Inferior parietal cortex (tissue), 1 donor: ENCODE measurements around the gene SLC24A4.

Experiments used
- DNase-seq: peaks from one replicate; pipeline ENCODE4 v3.0.0-alpha.2; 2016; ENCODE audit errors: extremely low spot score

Gene SLC24A4

DNA sequence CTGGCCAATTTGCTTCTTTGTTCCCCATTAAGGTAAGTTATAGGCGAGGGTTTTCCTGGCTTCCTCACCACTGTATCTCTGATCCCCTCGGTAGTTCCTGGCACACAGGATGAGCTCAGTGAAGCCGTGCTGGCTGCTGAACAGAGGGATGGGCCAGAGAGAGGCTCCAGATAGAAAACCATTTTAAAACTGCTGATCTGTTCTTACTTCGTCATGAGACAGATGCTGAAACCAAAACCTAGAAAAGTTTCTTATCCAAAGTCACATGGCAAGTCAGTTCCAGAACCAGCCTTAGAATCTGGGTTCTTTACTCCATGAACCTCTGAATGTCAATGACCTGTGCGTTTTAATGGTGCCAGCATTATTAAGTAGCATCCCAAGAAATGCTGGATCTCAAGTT, 114.3 kb downstream of the SLC24A4 start:
- no peak for DNase-seq

DNA sequence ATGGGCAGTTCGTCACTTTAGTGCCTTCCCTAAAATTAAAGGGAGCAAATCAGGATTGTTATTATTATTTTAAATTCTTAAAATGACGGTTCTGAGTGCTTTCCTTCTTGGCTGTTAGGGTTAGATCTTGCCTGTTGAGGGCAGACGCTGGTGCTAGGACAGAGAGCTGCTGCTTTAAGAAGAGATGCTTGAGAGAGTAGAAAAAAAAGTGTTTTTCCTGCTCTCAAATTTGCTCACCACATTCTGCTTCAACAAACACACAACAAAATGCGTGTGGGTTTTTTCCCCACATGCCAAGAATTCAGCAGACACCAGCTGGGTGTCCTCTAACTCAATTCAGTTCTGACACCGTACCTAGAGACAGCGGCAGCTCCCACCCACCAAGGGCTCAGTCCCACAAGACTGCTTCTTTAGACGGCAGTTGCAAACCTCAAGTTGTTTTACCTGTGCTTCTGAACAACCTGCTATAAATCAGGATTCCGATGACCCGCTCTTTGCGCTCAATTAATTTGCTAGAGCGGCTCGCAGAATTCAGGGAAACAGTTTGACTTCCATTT, 114.8 kb downstream of the SLC24A4 start:
- DNase-seq: no peak

DNA sequence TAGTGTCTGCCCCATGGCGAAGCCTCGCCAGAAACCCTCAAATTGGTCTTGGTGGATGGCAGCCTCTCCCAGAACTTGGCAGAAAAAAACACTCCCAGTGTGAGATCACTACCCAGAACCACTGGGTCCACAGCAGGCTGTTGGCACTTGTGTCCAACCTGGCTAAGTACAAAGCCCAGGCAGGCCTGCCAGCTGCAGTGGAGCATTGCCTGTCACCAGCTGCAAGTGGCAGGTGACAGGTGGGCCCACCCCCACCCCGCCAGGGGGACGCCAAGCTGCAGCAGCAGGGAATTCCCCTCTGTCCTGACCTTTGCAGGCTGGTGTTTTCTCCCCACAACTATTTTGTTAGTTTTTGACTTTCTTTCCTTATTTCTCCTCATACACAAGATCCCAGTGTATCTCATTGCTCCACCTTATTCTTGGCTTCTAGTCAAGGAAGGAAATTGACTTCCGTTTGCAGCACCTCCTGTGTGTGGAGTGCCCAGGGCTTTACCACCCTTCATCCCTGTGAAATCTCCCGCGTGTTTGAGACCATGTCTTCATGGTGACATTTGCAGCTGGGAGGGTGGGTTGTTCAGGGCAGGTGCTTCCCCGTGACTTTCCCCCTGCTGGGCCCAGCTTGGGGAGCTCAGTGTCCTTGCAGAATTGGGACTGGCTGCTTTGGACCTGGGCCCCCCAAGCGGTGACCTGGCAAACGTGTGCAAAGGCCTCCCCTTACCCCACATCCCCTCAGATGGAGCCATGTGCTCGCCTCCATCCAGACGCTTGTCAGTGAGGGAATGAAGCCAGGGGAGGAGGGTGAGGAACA, 116.8 kb downstream of the SLC24A4 start:
- DNase-seq: no peak

DNA sequence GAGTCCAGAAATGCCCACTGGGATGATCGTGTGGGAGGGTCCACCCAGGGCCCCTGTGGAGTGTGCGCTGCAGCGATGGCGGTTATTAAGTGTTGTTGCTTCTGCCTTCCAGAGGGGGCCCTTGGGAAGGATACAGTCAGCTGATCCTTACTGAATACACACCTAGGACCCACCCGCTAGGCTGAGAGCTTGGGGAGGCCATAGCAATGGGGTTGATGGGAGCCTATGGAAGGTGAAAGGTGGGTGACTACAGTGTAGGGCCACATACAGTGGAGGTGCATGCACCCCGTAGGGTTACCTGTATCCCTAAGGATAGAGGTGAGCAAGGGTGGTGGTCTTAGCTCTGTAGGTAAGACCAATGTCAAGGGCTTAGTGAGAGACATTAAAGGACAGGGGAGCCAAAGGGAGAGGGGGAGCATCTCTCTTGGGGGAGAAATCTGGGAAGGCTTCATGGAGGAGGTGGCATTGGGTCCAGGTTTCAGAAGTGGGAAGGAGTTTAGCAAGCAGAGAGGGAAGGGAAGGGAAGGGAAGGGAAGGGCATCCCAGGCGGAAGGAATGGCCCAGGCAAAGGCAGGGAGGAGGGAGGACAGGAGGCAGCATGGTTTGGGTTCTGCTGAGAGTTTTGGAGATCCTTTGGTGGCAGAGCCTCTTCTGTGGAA, 117.5 kb downstream of the SLC24A4 start:
- DNase-seq: no peak

DNA sequence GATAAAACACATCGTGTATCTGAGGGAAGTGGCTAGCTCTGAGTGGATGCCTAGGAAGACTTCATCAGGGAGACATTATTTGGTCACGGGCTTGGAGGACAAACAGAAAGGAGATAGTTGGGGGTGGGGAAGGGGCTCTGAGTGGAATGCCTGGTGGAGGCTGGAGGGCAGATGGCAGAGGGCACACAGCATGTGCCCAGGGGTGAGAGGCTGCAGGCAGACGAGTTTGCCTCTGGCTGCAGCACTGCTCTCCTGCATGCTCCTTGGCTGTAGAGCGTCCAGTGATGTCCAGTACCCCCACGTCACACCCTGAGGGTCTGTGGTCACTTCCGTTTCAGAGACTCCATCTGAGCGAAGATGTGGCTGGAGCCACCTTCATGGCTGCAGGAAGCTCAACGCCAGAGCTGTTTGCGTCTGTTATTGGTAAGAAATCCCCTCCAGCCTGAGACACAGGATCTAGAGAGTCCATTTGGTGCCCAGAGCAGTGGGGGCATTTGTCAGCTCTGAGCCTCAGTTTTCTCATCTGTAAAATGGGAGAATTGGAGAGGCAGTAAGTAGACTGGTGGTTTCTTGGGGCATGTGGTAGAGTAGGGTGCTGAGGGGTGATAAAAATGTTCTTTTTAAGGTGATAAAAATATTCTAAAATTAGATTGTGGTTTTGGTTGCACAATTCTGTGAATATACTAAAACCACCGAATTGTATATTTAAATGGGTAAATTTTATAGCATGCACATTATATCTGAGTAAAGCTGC, 119.0 kb downstream of the SLC24A4 start:
- no peak for DNase-seq

DNA sequence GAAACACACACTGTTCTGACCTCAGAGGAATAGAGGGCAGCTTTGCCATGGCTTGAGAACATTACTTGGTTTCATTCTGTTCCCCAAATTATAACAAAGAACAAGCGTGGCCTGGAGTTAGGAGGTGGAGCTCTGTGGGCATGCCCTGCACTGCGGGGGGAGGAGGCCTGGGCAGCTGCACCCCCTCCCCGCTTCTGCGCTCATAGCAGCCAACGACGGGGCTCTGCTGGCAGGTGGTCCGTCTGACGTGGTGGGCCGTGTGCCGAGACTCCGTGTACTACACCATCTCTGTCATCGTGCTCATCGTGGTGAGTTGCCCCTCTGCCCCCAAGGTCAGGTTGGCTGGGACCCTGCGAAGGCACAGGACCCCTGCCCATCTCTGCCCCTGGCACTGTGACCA, 120.2 kb downstream of the SLC24A4 start:
- no peak for DNase-seq

DNA sequence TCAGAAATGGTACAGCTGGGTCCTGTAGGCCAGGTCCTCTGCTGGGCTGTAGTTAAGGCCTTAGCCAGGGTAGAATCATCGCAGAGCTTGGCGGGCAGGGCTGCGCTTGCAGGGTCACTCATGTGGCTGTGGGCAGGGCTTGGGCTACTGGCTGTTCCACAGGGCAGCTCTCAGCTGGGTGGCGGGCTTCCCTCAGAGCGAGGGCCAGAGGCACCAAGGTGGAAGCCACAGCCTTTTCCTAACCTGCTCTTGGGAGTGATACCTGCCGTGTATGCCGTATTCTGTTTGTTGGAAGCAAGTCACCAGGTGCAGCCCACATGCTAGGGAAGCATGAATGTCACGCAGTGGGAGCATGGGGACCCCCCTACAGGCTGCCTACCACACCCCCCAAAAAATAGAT, 120.8 kb downstream of the SLC24A4 start:
- no peak for DNase-seq

DNA sequence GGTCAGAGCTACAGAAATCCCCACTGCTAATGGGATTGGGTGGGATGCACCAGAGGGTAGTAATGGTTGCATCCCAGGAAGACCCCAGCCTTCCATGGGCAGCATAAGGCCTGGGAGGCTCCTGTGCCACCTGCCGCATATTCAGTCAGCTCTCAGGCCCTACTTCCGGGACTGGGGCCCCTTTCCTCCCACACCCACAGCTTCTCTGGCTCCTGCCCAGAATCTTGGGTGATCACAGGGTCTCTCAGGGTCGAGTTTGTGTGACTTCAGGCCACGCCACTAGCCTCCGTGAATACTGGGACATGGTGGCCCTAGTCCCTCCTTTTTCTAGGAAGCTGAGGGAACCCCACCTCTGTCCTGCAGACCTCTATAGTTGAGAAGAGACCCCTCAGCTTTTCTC, 123.8 kb downstream of the SLC24A4 start:
- no peak for DNase-seq

DNA sequence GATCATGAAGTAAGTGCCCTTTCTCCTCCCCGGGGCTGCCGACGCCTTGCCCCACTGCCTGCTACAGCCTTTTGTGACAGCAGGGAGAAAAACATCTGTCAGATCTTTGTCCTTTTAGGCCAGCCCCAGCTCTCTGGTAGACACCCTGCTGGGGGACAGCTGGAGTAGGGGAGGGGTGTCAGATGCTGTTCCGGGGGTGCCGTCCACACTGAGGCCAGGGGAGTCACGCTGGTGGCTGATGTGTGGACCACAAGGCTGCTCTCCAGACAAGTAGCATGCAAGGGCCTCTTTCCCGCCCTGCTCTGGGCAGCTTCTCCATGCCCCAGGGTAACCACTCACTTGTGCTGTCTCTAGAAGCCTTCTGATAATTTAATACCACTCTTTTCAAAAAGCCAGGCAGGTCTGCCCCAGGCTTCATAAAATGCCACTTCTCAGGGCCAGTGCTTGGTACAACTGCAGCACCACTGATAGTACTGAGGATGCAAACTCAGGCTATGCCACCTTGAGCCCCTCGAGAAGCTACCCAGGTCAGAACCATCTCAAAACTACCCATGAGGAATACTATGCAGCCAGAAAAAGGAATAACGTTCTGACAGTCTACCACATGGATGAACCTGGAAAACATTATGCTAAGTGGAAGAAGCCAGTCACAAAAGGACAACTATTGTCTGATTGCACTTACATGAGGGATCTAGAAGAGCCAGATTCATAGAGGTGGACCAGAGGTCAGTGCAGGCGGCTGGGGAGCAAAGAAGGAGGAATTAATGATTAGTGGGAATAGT, 124.6 kb downstream of the SLC24A4 start:
- DNase-seq: no peak

DNA sequence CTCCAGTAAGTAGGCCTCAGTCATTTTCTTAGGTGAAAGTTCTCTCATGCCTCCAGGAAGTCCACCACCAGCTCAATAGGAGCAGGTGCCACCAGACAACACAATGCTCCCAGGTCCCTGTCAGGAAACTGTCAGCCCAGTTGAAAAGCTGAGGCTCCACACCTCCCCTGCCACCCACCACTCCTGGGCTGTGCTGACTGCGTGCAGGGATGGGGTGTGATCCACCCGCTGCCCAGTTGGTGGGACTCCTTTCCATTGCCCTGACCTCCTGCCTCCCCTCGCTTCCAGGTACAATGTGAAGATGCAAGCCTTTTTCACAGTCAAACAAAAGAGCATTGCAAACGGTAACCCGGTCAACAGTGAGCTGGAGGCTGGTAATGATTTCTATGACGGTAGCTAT, 125.8 kb downstream of the SLC24A4 start:
- DNase-seq: no peak

DNA sequence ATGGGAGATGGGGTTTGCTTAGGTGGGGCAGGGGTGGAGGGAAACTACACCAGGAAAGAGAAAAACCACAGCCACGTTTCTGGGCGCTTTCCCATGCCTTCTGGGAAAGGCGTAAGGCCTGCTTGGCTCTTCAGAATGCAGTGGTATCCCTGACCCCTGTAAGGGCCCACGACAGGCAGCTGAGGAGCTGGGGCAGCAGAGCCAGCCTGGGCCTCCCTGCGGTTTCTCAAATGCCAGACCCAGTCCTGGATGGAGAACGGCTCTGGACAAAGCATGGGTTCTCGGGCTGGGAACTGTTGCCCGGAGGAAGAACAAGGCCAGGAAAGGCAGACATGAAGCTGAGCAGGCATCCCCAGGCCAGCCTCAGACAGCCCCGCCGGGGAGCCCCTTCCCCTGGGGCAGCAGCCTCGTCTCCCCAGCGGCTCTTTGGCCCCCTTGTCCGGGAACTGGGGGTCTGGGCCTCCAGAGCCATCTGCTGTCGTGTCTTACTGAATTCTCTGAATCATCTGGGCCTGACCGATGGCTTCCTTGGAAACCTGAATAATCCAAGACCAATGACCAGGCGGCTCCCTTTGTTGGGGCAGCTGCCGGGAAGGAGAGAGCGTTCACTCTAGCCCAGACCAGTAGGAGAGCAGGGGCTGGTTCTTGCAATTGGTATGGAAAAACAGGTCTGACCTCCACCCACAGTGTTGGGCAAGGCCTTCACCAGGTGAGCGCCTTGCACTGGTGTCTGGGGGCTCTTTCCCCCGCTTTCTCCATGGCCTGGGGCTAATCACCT, 126.6 kb downstream of the SLC24A4 start:
- no peak for DNase-seq

DNA sequence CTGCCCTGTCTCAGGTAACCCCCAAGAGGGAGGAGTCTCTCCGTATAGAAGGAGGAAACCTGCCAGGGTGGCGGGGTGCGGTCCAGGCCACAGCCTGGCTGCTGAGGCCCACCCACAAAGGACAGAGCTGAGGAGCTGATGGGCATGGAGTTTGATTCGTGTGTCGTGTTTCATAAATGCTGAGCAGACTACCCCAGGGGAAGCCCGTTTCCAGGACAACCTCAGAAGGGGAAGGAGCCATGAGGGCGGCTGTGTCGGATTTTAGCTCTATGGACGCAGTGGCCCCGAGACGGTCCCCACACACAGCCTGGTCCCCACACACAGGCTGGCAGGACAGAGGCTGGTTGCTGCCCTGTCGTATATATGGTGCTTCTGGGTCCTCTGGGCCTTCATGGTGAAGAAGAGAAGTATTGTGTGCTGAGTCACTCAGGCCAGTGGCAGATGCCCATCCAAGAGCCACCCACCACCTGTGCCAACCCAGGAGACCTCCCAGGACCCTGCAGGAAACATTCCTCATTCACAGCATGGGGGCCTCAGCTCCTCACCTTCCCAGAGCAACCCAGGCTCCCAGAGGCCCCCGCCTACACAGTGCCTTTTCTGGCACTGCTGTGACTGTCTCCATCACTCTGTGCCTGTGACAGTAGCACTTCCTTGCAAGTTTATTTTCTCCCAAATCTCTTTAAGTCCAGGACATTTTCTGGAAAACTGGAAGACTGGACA, 127.5 kb downstream of the SLC24A4 start:
- no peak for DNase-seq

DNA sequence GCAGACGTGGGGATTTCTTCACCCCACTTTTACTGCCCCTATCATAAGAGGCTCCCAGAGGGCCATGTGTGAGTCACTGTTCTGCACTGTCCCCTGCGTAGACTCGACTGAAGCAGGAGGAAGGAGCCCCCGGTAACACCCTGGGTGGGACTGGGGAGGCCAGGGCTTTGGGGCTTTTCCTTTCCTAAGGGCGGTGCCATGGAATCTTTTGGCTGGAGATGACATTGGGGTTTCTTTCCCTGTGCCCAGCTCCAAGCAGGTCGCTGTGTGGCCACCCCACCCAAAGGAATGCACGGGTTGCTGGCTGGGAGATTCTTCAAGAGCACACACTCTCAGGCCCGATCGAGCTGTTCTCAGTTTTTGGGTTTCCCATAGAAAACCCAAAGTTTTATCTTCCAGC, 128.3 kb downstream of the SLC24A4 start:
- DNase-seq: no peak

DNA sequence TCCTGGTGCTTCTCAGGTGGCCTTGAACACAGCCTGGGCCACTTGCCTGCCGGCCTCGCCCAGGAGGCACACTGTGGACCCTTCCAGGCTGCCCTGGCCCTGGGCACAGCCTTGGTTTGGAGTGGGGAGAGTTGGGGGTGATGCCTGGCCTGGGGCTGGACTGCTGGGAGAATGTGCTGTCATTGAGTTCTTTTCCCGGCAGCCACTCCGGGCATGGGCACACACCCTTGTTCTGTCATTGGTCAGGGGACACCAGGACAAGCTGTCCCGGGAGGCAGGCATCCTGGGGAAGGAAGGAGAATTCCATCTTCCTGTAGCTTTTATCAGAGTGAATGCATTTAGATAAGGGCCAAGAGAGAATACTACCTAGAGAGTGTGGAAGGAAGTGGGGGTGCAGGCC, 128.8 kb downstream of the SLC24A4 start:
- DNase-seq: no peak

DNA sequence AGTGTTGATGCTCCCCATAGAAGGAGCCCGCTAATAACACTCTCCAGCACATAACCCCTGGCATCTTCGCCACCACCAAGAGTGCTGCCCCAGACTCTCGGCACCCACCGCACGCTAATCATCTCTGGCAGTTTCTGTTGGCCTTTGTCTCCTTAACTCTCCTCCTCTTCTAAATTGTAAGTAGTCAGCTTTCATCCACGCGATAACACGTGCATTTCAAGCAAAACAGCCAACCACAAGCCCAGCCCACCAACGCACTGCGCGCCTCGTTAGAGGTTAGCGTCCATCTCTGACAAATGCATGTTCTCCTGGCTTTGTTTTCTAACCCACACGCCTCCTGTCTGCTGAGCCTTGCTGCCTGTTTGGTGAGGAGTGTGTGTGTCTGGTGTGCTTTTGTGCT, 129.5 kb downstream of the SLC24A4 start:
- no peak for DNase-seq

DNA sequence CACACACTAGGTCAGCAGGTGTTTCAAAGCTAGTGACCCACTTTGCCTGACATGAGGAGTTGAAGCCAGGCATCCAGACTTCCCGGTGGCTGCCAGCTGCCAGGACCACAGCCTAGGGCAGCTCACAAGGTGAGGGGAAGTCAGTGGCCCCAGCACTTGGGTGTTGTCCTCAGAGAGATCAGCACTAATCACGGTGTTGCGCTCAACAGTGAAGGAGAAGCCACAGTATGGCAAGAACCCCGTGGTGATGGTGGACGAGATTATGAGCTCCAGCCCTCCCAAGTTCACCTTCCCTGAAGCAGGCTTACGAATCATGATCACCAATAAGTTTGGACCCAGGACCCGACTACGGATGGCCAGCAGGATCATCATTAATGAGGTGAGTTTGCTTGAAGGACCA, 130.7 kb downstream of the SLC24A4 start:
- DNase-seq: no peak

DNA sequence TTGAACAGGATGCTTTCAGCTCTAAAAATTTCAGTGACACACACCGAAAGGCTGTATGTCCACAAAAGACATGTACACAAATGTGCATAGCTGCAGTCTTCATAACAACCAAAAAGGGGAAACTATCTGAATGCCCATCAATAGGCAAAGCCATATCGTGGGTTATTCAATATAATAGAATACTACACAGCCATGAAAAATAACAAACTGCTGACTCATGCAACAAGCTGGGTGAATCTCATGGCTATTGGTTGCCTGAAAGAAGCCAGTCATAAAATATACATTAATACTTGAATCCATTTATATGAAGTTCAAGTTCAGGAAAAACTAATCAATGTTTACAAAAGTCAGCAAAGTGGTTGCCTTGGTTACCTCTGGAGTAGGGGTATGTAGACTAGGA, 132.3 kb downstream of the SLC24A4 start:
- DNase-seq: no peak

DNA sequence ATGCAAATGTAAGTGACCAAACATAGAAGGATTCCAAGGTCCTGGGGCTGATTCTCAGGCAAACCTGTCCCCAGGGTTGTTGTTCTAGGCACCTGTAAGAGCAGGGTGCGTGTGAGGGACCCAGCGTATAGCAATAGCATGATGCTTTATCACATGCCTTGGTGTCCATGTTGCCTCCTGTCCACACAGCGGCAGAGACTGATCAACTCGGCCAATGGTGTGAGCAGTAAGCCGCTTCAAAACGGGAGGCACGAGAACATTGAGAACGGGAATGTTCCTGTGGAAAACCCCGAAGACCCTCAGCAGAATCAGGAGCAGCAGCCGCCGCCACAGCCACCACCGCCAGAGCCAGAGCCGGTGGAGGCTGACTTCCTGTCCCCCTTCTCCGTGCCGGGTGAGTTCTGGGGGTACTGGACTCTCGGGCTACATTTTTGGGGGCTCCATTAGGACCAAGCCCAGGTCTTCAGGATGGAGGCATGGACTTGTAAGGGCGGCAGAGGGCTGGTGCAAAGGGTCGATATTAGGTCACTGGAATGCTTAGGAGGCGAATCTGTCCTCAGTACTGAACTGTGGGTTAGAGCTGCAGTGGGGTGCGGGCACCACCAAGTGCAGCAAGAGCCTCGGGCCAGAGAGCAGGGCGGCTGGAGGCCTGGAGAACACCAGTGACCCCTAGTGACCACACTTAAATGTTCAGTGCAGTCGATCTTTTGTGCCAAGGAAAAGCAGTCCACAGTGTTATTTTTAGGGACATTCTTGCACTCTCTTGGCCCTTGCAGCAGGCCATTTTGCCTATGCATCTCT, 133.4 kb downstream of the SLC24A4 start:
- DNase-seq: peak; percentile 36

DNA sequence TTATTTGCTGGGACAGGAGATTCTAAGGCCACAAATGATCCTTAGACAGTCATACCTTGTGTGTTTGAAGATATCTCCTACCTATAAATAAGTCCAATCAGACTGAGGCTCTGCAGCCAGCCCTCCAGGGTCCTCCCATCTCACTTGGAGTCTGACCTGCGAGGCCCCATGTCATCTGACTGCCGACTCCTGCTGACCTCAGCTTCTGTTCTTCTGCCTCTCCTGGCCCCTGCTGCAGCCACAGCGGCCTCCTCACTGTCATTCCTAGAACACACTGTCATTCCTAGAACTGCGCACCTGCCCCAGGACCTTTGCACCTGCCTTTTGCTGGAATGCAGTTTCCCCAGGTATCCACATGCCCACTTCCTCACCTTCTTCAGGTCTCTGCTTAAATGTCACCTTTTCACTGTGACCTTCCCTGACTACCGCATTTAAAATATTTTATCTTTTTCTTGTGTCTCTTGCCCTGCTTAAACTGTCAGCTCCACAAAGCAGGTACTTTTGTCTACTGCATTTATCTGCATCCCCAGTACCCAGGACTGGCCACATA, 134.1 kb downstream of the SLC24A4 start:
- no peak for DNase-seq
